GM10847 (cell line): ENCODE data around the gene SYNJ2.

Experiments used
- POLR2A ChIP-seq: IDR thresholded peaks from 2 replicates; pipeline ENCODE4 v1.6.1; 2011; ENCODE audit not compliant: insufficient read length; ENCODE audit errors: extremely low read depth

Gene SYNJ2

DNA sequence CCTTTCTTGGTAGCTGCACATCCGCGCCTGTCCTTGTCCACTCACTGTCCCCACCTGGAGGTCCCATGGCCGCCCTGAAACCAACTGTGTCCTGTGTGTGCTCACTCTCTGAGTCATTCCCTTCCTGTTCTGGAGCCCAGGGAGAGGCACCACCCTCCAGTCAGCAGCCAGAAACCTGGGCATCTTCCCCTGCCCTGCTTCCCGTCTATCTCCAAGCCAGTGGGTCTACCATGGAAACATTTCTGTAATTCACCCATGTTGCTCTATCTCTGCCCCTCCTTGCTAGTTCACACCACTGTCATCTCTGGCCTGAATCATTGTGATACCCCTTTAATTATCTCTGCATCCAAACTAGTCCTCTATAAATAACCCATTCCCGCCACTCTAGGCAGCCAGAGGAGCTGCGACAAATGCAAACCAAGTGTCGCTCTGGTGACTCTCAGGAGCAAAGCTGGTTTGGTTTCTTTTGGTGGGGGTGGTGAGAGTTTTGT is 28.8 kb upstream of the SYNJ2 start:
- TF ChIP-seq POLR2A: no peak

DNA sequence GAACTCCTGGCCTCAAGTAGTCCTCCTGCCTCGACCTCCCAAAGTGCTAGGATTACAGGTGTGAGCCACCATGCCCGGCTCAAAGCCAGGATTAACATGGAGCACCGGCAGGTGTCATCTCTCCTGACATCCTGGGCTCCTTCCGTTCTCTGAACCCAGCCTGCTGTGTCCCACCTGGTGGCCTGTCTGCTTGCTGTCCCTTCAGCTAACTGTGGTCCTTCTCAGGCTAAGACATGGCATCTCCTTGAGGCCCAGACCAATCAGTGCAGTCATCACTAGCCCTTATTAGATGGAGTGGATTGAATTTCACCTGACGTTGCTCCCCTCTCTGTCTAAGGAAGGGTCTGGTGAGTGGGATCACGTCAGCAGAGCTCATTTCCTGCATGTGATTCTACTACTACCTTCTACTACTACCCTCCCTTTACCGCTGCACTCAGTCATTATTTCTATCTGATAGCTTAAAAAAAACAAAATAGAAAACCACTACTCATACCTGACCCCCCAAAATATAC is 28.0 kb upstream of the SYNJ2 start:
- TF ChIP-seq POLR2A: no peak

DNA sequence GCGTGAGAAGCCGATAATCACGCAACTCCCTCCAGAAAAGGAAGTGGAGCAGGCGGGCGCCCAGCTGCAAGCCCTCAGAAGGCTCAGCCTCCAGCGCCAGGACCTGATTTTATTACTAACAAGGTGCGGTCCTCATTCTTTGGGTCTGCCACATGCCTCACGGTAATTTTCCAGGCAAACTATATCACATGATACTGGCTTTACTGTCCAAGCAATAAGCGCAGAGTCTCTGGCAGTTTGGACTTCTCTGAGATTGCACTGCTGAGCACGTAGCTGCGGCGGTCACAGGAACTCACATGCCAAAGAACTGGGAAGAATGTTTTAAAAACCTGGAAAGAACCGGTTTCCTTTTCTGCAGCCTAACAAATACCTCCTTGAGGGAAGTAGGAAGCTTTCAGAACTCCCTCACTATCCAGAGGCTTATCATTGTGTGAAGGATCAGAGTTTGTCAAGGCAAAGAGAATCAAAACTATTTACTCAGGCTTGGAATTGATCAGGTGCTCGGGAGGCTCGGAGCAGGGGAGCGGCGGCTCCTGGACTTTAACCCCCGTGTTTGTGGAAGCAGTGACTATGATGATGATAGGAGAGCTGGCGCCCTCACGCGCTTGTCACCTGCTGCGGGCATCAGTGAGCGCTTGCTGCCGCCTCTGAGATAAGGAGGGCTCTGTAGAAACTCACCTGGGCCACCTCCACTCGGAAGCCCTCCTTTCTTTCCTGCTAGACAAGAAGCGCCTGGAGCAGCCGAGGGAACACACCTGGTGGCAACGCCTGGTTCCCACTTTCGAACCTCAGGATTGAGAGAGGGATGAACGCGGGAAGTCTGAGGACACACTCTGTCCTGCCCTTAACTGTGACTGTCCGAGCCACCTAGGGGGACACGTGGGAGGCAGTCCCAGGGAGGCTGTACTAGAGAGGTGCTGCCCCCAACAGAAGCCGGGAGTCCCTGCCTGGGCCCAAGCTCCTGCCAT is 27.2 kb upstream of the SYNJ2 start:
- TF ChIP-seq POLR2A: no peak

DNA sequence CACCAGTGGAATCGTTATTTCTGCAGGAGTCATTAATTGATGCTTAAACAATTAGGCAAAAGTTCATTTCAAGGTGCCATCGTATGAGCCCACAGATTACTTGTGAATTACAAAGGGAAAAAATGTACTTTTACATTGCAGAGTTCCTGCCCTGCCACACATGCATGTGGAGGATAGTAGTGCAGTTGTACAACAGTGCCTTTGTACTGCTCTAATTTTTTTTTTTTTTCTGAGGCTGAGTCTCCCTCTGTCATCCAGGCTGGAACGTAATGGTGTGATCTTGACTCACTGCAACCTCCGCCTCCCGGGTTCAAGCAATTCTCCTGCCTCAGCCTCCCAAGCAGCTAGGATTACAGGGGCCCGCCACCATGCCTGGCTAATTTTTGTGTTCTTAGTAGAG is 26.0 kb upstream of the SYNJ2 start:
- TF ChIP-seq POLR2A: no peak

DNA sequence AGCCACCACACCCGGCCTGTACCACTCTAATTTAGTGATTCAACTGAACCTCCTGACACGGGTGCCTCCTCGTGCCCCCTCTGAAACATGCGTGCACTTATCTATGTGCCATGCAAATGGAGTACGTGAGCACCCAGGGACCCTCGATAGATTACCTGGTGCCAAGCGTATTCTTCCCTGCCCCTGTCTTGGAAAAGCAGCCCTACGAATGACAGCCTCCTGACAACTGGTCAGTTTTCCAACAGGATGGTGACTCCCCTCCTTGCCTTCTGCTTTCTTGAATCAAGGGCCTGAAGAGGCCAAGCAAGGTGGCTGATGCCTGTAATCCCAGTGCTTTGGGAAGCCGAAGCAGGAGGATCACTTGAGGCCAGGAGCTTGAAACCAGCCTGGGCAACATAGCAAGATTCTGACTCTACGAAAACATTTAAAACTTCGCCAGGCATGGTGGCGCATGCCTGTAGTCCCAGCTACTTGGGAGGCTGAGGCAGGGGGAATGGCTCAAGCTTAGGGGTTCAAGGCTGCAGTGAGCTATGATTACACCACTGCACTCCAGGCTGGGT is 25.4 kb upstream of the SYNJ2 start:
- TF ChIP-seq POLR2A: no peak

DNA sequence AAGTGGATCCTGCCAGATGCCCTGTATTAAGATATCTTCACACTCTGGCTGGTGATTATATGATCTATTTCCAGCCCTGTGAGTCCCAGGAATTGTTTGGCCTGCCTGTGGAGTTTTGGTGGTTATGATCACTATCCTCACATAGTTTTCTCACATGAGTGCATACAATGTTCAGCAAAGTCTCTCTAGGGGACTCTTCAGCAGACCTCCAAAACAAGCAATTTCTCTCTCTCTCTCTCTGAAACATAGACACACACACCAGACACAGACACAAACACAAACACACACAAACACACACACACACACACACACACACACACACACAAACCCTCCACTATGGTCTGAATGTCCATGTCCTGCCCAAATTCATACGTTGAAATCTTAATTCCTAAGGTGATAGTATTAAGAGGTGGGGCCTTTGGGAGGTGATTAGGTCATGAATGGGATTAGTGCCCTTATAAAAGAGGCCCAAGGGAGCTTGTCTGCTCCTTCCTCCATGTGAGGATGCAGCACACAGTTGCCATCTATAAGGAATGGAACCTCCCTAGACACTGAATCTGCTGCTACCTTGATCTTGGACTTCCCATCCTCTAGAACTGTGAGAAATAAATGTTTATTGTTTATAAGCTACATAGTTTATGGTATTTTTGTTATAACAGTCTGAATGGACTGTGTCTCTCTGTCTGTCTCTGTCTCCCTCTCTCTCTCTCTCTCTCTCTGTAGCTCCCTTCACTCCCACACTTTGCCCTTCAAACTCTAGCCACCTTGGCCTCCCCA is 22.0 kb upstream of the SYNJ2 start:
- no peak for TF ChIP-seq POLR2A

DNA sequence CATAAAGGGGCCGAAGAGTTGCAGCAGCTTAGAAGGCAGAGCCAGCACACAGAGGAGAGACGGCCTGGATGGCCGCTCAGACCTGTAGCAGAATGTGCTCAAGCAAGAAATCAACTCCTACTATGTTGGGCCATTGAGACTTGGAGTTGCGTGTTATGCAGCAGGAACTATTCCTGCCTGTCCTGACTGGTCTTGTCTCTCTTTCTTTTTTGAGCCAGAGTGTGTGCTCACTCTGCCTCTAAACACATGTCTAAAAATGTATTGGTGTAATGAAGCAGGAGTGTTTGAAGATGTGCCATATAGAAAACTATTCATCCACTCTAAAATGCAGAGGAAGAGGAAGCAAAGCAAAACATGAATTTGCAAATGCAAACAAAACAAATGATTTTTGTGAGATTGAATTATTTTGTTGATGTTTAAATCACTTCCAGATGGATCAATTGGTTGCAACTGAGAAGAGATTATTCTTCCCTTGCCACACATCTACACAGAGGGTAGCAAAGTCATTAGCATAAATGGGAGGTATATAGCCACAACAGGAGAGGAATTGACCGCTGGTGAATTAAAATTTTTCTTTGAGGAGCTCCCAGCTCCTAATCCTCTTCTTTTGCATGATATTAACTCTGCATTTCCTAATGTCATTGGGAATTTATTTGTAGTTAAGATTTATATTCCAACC is 20.4 kb upstream of the SYNJ2 start:
- TF ChIP-seq POLR2A: no peak

DNA sequence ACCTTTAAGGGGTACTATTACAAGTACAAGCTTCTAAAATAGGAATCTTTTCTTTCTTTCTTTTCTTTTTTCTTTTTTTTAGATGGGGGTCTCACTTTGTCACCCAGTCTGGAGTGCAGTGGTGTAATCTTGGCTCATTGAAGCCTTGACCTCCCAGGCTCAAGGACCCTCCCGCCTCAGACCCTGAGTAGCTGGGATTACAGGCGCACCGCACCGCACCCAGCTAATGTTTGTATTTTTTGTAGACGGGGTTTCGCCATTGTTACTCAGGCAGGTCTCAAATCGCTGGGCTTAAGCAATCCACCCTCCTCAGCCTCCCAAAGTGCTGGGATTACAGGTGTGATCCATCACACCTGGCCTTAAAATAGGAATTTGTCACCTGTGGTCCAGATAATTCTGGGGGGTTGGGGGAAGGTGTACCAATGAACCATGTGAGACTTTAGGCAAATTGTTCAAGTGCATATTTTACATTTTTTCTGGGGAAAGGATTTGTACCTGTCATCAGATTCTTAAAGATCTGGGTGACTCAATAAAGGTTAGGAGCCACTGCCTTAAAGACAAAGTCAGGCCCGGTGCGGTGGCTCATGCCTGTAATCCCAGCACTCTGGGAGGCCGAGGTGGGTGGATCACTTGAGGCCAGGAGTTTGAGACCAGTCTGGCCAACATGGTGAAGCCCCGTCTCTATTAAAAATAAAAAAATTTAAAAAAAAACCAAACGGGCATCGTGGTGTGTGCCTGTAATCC is 19.7 kb upstream of the SYNJ2 start:
- no peak for TF ChIP-seq POLR2A

DNA sequence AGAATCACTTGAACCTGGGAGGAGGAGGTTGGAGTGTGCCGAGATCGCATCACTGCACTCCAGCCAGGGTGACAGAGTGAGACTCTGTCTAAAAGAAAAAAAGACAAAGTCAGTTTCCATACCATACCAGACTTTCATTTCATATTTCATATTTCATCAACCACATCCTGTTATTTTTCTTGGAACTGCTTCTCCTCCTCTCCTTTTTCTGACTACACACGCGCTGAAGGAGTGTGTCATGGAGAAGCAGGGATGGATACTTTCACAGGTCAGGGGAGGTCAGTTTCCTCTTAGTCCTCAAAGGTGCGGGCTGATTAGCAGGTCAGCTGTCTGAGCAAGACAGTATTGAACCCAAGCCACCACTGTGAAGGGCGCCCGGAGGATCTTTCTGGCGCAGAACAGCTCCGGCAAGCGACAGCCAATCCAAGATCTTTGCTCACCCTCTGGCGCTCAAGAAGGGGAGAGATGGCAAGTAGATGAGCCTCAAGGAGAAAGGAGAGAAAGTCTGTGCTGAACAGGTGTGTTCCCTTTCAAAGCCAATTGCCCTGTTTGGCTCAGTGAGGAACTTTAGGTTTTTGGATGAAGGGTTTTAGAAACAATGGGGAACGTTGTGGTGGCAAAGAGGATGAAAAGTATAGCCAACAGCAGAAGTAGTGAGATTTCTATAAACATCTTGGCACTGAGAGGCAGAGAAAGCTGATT is 18.9 kb upstream of the SYNJ2 start:
- TF ChIP-seq POLR2A: no peak

DNA sequence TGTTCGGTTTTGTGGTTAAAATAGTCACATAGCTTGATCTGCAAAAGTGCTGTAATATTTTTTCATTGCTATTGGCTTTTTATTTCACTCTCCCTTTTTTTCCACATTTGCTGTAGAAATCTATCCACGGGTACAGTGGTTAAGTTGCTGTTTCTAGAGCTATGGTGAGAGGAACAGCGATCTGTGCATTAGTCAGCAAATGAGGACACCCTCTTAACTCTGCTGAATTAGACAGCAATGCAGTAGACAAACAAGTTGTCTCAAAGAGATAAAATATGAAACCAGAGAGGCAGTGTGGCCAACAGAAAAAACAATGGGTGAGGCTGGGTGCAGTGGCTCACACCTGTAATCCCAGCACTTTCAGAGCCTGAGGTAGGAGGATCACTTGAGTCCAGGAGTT is 17.6 kb upstream of the SYNJ2 start:
- no peak for TF ChIP-seq POLR2A

DNA sequence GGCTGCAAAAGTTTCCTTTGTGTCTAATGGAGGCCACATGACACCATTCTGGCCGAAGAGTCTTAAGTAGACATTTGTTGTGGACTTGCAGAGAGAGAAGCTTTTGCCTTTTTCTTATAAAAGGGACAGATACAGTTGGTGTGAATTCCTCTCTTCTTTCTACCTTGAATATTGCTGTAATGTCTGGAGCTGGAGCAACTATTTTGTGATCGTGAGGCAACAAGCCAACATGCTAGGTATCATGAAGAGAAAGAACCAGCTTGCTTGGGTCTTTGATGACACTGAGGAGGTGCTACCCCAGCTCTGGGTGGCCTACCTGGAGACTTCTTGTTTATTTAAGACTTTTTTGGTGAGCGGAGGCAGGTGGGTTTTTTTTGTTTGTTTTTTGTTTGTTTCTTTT is 16.3 kb upstream of the SYNJ2 start:
- no peak for TF ChIP-seq POLR2A

DNA sequence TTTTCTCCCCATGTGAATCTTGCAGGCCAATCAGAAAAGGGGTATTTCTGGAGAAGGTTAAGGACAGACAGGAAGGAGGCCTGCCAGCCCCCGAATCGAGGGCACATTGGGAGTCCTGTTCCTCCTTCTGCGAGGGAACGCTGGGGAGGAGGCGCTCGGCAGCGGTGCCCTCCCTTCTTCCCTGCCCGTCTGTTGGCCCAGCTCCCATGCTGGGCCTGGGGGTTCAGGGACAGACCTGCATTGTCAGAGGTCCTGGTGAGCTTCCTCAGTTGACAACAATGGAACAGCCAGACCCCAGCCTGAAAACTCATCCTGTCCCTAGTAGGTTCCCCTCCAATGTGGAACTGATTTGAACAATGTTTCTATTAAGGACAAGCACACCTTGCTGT is 15.1 kb upstream of the SYNJ2 start:
- TF ChIP-seq POLR2A: no peak

DNA sequence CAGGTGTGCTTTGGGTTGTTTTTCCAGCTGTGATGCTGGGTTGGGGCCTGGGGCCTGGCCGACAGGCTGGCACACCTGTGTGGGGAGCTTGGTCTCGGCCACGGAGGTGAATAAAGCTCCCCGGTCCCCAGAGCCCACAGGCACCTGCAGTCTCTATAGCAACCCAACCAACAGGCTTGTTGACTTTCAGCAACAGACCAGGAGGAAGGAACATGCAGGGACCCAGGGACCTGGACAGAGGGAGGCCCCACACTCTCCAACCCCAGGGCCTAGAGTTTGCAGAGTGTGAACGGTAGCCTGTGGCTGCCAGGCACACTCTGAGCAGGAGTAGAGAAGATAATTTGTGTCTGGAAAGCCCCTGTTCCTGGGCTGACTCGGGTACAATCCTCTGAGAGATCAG is 14.6 kb upstream of the SYNJ2 start:
- TF ChIP-seq POLR2A: no peak

DNA sequence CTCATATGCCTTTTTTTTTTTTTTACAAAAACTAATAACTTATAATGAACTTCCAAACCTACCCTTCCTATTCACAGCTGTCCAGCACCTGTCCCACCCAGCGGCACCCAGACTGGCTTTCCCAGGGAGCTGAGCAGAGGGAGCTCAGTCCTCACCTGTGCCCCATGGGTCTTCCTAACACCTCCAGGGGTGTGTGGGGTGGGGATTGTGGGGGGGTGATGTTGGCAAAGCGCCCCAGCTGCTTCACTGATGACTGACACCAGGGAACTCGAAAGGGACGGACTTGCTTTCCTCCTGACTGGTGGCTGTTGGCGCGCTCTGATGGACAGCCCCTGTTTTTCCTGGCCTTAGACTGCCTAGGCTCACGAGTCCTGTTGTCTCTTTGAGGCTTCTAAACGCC is 14.2 kb upstream of the SYNJ2 start:
- no peak for TF ChIP-seq POLR2A

DNA sequence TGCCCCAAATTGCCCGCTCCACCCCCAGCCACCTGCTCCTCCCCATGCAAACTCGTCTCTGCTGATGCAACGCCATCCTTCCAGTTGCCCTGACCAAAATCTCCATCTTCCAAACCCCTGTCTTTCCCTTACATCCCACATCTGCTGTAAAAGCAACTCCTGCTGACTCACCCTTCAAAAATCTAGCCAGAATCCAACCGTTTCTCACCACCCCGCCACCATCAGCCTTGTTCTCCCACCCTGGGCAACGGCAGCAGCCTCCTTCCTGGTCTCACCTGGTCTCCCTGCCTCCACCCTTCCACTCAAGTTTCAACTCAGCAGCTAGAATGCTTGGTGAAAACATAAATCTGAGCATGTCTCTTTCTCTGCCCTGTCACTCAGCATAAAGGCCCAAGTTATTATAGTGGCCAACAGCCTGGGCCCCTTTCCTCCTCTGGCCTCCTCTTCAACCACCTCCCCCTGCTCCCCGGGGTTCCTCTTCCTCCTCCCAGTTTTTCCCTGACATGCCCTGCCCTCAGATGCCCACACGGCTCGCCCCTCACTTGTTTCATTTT is 7.2 kb upstream of the SYNJ2 start:
- TF ChIP-seq POLR2A: no peak
